Bronchial epithelial cell (primary cell): ENCODE measurements around the gene FAM3D. TPM values are rescaled to one million over a fixed set of nuclear protein-coding genes. Genes with fewer than 3 reads are reported as not detected.
A peak's percentile ranks its signal among the peaks of the same experiment; 100 is the strongest.

Experiments used
- DNase-seq: peaks from one replicate; pipeline ENCODE4 v3.0.0-alpha.2; 2010; ENCODE audit warnings: low read depth
- FAIRE-seq: peaks from 2 replicates; lab custom pipeline; 2011; peaks lifted over from hg19 to GRCh38; lab: Jason Lieb, UNC
- H3K27me3 ChIP-seq: 2 replicates; pipeline ENCODE4 v1.5.1; 2011; ENCODE audit warnings: low read length; ENCODE audit not compliant: control insufficient read depth, insufficient read depth
- H3K36me3 ChIP-seq: 2 replicates; pipeline ENCODE4 v1.5.1; 2011; ENCODE audit warnings: low read length; ENCODE audit not compliant: control insufficient read depth, insufficient read depth
- H3K4me3 ChIP-seq: 2 replicates; pipeline ENCODE4 v1.5.1; 2011; ENCODE audit warnings: mild to moderate bottlenecking, low read depth, low read length, control low read depth
- total RNA-seq: library from RNA; depleted of rRNA; stranded (reverse); fragments of >200 nt; gene quantifications from 2 replicates; pipeline ENCODE4 v1.2.1, GENCODE V29; 2014
- TF ChIP-seq, protein P1 (sequence below): IDR thresholded peaks from 2 replicates; pipeline ENCODE4 v1.5.1; 2011; ENCODE audit warnings: mild to moderate bottlenecking, moderate library complexity, low read length, control low read depth, inconsistent platforms; ENCODE audit not compliant: insufficient read depth, severe bottlenecking

FAM3D gene
- total RNA-seq, 1 donor from 2014 or later = 5.3 TPM

DNA sequence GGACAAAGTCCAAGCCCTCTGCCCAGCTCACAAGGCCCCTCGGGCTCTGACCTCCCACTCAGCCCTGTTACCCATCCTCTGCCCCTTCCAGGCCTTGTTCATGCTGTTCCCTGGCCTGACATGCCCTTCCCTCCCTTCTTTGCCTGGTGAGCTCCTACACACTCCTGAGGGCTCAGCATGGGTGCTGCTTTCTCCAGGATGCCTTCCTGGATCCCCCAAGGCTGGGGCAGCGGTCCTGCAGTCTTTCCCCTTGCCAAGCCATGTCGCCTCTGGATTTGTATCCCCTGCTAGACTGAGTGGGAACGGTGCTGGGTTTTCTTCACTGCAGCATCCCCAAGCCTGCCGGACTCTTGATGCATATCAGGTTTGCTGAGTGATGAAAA lies 35.9 kb downstream of the FAM3D start:
- no peak overlapping the region for H3K4me3 ChIP-seq
- no peaks in the 10 kb centered on the region for H3K27me3 ChIP-seq
- TF ChIP-seq, protein P1, sequence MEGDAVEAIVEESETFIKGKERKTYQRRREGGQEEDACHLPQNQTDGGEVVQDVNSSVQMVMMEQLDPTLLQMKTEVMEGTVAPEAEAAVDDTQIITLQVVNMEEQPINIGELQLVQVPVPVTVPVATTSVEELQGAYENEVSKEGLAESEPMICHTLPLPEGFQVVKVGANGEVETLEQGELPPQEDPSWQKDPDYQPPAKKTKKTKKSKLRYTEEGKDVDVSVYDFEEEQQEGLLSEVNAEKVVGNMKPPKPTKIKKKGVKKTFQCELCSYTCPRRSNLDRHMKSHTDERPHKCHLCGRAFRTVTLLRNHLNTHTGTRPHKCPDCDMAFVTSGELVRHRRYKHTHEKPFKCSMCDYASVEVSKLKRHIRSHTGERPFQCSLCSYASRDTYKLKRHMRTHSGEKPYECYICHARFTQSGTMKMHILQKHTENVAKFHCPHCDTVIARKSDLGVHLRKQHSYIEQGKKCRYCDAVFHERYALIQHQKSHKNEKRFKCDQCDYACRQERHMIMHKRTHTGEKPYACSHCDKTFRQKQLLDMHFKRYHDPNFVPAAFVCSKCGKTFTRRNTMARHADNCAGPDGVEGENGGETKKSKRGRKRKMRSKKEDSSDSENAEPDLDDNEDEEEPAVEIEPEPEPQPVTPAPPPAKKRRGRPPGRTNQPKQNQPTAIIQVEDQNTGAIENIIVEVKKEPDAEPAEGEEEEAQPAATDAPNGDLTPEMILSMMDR = no peak
- FAIRE-seq (no peak), DNase-seq (no peak)
- H3K36me3 ChIP-seq = no peaks in the 10 kb centered on the region

DNA sequence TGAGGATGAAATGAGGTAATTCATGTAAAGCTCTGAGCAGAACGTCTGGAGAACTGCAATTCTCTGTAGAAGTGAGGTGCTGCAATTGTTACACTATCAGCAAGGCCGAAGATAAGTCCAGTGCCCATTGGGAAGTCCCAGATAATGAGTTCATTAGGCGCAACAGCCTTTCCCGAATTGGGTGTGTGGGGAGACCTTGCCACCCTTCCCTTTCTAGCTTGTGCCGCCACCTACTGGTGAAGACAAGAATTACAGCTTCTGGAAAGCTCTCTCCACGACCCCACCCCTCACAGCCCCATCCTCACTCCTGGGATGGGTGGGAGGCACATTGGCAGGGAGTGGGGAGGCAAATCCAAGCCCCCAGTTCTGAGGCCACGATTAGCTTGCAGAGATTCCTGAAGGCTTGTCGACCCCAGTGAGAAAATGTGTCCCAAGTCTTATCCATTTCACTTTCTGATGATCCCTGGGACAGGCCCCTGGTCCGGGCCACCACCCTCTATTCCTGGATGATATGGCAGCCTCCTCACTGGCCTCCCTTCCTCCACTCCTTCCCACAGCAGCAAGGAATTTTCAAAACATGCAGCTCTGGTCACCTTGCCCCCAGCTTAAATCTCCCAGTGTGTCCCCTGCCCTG lies 36.4 kb downstream of the FAM3D start:
- TF ChIP-seq, protein P1 = peak; percentile 90
- H3K4me3 ChIP-seq = no peak overlapping the region
- H3K36me3 ChIP-seq = no peaks in the 10 kb centered on the region
- FAIRE-seq (peak; percentile 79), DNase-seq (peak; percentile 49)
- no peaks in the 10 kb centered on the region for H3K27me3 ChIP-seq

DNA sequence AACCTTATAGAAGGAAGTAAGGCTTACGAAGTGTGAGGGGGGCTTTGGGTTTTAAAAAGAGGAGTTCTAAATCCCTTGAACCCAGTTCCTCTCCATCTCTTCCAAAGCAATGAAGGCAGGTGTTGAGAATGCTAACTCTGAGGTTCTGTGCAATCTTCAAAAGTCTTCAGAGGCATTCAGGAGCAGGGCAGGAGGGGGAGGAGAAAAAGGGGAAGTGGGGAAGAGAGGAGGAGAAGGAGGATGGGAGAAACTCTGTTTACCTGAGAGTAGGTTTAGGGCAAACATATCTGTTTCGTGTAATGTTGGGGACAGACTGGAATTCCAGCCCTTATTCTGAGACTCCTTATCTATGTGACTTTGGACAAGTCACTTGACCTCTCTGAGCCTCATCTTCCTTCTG lies 36.9 kb downstream of the FAM3D start:
- Histone ChIP-seq H3K4me3 (no peak overlapping the region), H3K36me3 (no peaks in the 10 kb centered on the region), H3K27me3 (no peaks in the 10 kb centered on the region)
- DNase-seq (no peak), FAIRE-seq (no peak)
- TF ChIP-seq, protein P1 = no peak

DNA sequence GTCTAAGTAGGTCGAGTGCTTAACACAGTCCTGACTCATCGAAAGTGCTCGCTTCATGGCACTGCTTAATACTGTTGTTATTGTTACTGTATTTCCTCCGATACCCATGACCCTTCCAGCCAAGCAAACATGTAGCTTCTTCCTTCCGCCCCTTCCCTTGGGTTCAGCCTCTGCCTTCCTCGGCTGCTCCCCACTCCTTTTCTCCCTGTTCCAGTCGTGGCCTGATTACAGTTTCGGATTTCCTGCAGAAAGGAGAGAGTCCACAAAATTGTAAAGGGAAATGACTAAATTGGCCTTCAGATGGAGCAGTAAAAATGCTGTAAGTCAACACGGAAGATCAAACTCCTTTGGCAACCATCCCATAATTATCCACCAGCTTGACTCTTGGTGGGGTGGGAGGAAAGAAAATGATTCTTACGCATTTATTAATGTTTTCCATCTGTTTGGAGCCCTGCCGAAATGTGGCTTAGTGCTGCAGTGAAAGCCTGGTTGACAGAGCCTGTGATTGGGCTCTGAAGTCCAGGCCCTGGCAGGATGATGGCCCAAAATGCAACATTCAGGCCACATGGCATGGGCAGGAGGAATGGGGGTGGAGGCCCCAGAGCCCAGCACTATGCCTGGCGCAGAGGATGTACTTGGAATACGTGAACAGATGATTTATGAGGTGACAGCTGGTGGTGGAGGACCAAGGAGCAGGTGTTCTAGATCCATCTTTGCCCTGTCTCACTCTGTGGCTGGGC lies 37.6 kb downstream of the FAM3D start:
- TF ChIP-seq, protein P1 = no peak
- Histone ChIP-seq H3K27me3 (no peaks in the 10 kb centered on the region), H3K4me3 (no peak overlapping the region), H3K36me3 (no peaks in the 10 kb centered on the region)
- FAIRE-seq (peak; percentile 28), DNase-seq (peak; percentile 29)

DNA sequence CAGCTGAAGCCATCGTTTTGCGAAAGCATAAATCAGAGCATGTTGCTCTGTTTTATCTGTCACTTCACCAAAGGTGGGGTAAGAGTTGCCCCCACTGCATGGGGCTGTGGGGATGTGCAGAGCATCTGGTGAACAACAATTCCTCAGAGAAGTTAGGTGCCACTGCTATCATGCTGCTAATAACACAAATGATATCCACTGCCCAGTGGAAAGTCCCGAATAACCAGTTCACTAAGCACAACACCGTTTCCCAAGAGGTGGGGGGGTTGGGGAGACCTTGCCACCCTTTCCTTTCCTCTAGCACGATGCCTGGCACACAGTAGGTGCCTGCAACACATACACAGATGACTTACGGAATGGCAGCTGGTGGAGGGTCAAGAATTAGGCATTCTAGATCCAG lies 38.6 kb downstream of the FAM3D start:
- H3K36me3 ChIP-seq = no peaks in the 10 kb centered on the region
- H3K27me3 ChIP-seq = no peaks in the 10 kb centered on the region
- no peak overlapping the region for H3K4me3 ChIP-seq
- no peak for DNase-seq
- TF ChIP-seq, protein P1 = no peak
- FAIRE-seq = no peak

DNA sequence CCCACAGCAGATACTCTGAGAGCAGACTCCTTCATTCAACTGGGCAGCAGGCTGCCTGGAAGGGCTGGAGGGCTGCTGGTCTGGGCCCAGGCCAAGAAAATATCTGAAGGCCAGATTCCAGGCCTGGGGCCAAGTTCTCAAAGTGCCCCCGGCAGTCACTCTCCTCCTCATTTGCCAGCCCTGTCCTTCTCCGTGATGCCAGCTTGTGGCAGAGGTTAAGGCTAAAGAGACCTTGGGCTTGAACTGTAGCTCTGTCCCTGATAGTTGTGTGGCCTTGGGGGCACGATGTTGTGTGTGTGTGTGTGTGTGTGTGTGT lies 39.0 kb downstream of the FAM3D start:
- FAIRE-seq (no peak), DNase-seq (no peak)
- Histone ChIP-seq H3K27me3 (no peaks in the 10 kb centered on the region), H3K4me3 (no peak overlapping the region), H3K36me3 (no peaks in the 10 kb centered on the region)
- TF ChIP-seq, protein P1 = no peak
